ENCODE data around the gene HOXB3. TPM values are rescaled to one million over a fixed set of nuclear protein-coding genes. Genes with fewer than 3 reads are reported as not detected.

HOXB3 gene
- total RNA-seq, 4 donors from 2014 or later, result 2.5 to 11.1 (median 5.8) TPM

GRCh38 chr17:48549281-48549630, 40.8 kb downstream of the HOXB3 start:
- H3K9me3 ChIP-seq, result no peaks in the 10 kb centered on the region
- no peak overlapping the region for H3K4me3 ChIP-seq
- H3K27ac ChIP-seq, result peak overlapping the region; percentile 35 to 95 (median 92)
- peaks cover 0 to 76% (median 0%) of the 10 kb centered on the region in 4 donors for H3K27me3 ChIP-seq
- DNase-seq, result no peak
- 47 to 51% methylated on average over 3 of the region's 3 CpGs for WGBS, 2 donors
- H3K4me1 ChIP-seq, result peaks cover 7 to 99% (median 59%) of the 10 kb centered on the region in 3 donors
- peaks cover 0 to 25% (median 6%) of the 10 kb centered on the region in 3 donors for H3K36me3 ChIP-seq
- TF ChIP-seq CTCF (IDR thresholded peaks at IDR 0.05), result no peak
- TF ChIP-seq POLR2A (IDR thresholded peaks at IDR 0.05), result no peak
- intact Hi-C loops (cut with DNase I), result no loop called here

DNA sequence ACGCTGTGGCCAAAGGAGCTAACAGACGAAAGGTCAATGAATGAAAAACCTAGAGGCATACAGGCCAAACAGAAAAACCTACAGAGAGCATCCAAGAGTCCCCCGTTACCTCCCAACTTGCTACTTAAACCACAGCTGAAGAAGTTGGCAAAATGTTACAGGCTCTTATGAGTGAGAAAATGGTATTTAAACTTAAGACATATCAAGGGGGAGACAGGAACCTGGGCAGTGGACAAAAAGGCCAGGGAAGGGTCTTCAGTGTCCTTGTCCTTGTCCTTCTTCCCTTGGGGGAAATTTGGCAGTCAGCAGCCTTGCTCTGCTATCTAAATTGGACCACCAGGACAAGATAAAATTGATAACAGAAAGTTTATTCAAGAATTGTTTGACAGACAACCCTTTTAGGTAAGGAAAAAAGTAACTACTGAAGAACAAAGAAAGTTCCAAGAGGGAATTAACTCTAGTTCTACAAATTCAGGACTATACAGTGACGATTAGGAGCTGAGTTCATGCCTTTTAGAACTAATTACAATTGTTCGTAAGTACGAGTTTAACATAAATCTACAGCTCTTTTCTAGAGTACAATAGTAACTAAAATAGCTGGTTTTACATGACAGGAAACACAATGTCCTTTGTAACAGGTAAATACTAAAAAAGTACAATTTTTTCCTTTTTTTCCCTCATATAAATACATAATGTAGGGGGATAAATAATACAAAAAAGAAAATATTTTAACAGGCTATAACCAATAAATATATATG, 41.3 kb downstream of the HOXB3 start:
- peaks cover 0 to 76% (median 0%) of the 10 kb centered on the region in 4 donors for H3K27me3 ChIP-seq
- intact Hi-C loops (cut with DNase I), result no loop called here
- TF ChIP-seq CTCF (IDR thresholded peaks at IDR 0.05) (no peak), POLR2A (IDR thresholded peaks at IDR 0.05) (no peak)

GRCh38 chr17:48547808-48548522, 42.1 kb downstream of the HOXB3 start:
- Histone ChIP-seq H3K9me3 (no peaks in the 10 kb centered on the region), H3K4me3 (peak overlapping the region; percentile 5 to 56 (median 26)), H3K36me3 (peaks cover 0 to 25% (median 6%) of the 10 kb centered on the region in 3 donors), H3K27ac (peak overlapping the region; percentile 91 to 95 (median 92)), H3K27me3 (peaks cover 0 to 81% (median 0%) of the 10 kb centered on the region in 4 donors), H3K4me1 (peaks cover 7 to 92% (median 53%) of the 10 kb centered on the region in 3 donors)
- WGBS, 2 donors, result 28 to 30% methylated on average over 23 to 24 of the region's 24 CpGs
- DNase-seq, result no peak
- intact Hi-C loops (cut with DNase I), result no loop called here
- TF ChIP-seq CTCF (IDR thresholded peaks at IDR 0.05), result no peak
- no peak for TF ChIP-seq POLR2A (IDR thresholded peaks at IDR 0.05)

More for the DNA sequence above, 41.3 kb downstream of the HOXB3 start:
- 41 to 47% methylated on average over 4 to 6 of the region's 6 CpGs for WGBS, 2 donors
- Histone ChIP-seq H3K27ac (peak overlapping the region; percentile 74 to 95 (median 92)), H3K4me1 (peaks cover 7 to 93% (median 56%) of the 10 kb centered on the region in 3 donors), H3K9me3 (no peaks in the 10 kb centered on the region), H3K4me3 (peak overlapping the region in 2 of 4 donors; percentile 31 to 56), H3K36me3 (peaks cover 0 to 25% (median 6%) of the 10 kb centered on the region in 3 donors)
- no peak for DNase-seq

DNA sequence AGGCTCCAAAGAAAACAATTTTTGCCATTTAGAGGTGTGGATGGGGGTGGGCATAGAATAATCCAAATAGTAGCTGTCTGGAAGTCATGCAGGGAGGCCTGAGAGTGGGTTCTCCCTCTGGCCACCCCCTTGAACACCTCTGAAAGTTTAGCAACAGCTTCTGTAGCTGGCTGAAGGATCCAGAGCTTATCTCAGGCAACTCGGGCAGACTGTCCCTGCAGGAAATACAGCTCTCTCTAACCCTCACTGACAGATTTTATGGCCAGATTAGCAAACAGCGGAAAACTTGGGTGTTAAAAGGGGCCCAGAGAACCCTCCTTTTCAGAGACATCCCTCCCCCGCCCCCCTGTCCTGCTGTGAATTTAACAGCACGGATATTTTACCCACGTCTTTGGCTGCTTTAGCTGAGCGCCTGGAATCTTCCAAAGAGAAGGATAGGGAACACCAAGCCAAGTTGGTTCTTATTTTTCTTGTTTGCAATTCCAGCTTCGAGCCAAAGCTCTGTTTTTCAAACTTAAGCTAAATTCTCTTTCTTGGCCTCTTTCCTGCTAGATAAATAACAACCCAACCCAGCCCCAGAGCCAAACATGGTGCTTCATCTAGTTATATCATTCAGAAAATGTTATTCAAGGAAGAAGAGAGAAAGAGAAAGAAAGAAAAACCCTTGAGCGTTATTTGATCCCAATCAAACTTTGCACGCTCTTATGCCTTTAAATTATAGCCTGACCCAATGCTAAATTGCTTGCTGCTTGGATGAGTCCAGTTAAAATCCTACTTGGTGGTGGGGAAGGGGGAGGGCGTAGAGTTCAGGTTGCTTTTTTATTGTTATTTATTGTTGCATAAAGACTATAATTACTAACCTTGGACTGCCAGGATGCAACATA, 42.9 kb downstream of the HOXB3 start:
- 17% methylated on average over 10 of the region's 10 CpGs for WGBS, 2 donors
- H3K4me3 ChIP-seq, result peak overlapping the region in 3 of 4 donors; percentile 22 to 56 (median 31)
- H3K9me3 ChIP-seq, result no peaks in the 10 kb centered on the region
- H3K27ac ChIP-seq, result peak overlapping the region; percentile 91 to 95 (median 92)
- DNase-seq, result no peak
- intact Hi-C loops (cut with DNase I), result no loop called here
- H3K36me3 ChIP-seq, result peaks cover 0 to 23% (median 6%) of the 10 kb centered on the region in 3 donors
- peaks cover 0 to 82% (median 0%) of the 10 kb centered on the region in 4 donors for H3K27me3 ChIP-seq
- H3K4me1 ChIP-seq, result peaks cover 7 to 91% (median 48%) of the 10 kb centered on the region in 3 donors
- no peak for TF ChIP-seq POLR2A (IDR thresholded peaks at IDR 0.05)
- TF ChIP-seq CTCF (IDR thresholded peaks at IDR 0.05), result no peak
